ENCODE data around the gene AKNAD1.

Gene AKNAD1

GRCh38 chr1:108843390-108844137 lies 13.3 kb downstream of the AKNAD1 start:
- Mint-ChIP-seq H3K27me3 (ENCODE audit: low read depth, poor library complexity) (peaks cover 18% of the 10 kb centered on the region), H3K27ac (no peak overlapping the region), H3K4me3 (no peak overlapping the region), H3K4me1 (peaks cover 4% of the 10 kb centered on the region), H3K9me3 (peaks cover 1% of the 10 kb centered on the region), H3K36me3 (ENCODE audit: low read depth) (no peaks in the 10 kb centered on the region)
- TF ChIP-seq CTCF (IDR thresholded peaks at IDR 0.05) = no peak
- no peak for DNase-seq

GRCh38 chr1:108842525-108843181 lies 14.2 kb downstream of the AKNAD1 start:
- peaks cover 4% of the 10 kb centered on the region for H3K4me1 Mint-ChIP-seq
- H3K36me3 Mint-ChIP-seq (ENCODE audit: low read depth) = no peaks in the 10 kb centered on the region
- H3K27me3 Mint-ChIP-seq (ENCODE audit: low read depth, poor library complexity) = peaks cover 18% of the 10 kb centered on the region
- peaks cover 6% of the 10 kb centered on the region for H3K9me3 Mint-ChIP-seq
- TF ChIP-seq CTCF (IDR thresholded peaks at IDR 0.05) = no peak
- H3K27ac Mint-ChIP-seq = no peak overlapping the region
- no peak overlapping the region for H3K4me3 Mint-ChIP-seq
- DNase-seq = no peak

GRCh38 chr1:108841703-108842102 lies 15.2 kb downstream of the AKNAD1 start:
- TF ChIP-seq CTCF (IDR thresholded peaks at IDR 0.05) = no peak
- DNase-seq = no peak
- H3K4me3 Mint-ChIP-seq = no peak overlapping the region
- peaks cover 4% of the 10 kb centered on the region for H3K4me1 Mint-ChIP-seq
- no peaks in the 10 kb centered on the region for H3K36me3 Mint-ChIP-seq (ENCODE audit: low read depth)
- no peak overlapping the region for H3K27ac Mint-ChIP-seq
- H3K9me3 Mint-ChIP-seq = peaks cover 10% of the 10 kb centered on the region
- peaks cover 18% of the 10 kb centered on the region for H3K27me3 Mint-ChIP-seq (ENCODE audit: low read depth, poor library complexity)

GRCh38 chr1:108832929-108833328 lies 24.0 kb downstream of the AKNAD1 start:
- Mint-ChIP-seq H3K36me3 (ENCODE audit: low read depth) (no peaks in the 10 kb centered on the region), H3K27ac (no peak overlapping the region), H3K27me3 (ENCODE audit: low read depth, poor library complexity) (peaks cover 9% of the 10 kb centered on the region), H3K4me3 (no peak overlapping the region), H3K9me3 (peaks cover 7% of the 10 kb centered on the region), H3K4me1 (no peaks in the 10 kb centered on the region)
- no peak for TF ChIP-seq CTCF (IDR thresholded peaks at IDR 0.05)
- DNase-seq = no peak

GRCh38 chr1:108831225-108831624 lies 25.7 kb downstream of the AKNAD1 start:
- no peak for DNase-seq
- TF ChIP-seq CTCF (IDR thresholded peaks at IDR 0.05) = no peak
- peaks cover 10% of the 10 kb centered on the region for H3K27me3 Mint-ChIP-seq (ENCODE audit: low read depth, poor library complexity)
- H3K36me3 Mint-ChIP-seq (ENCODE audit: low read depth) = no peaks in the 10 kb centered on the region
- no peak overlapping the region for H3K4me3 Mint-ChIP-seq
- H3K4me1 Mint-ChIP-seq = no peaks in the 10 kb centered on the region
- H3K9me3 Mint-ChIP-seq = peaks cover 3% of the 10 kb centered on the region
- H3K27ac Mint-ChIP-seq = no peak overlapping the region

All from nephron progenitor cell (in vitro differentiated cells).